WTC11 (cell line): Measurements from ENCODE around the gene MASP2. TPM values are rescaled to one million over a fixed set of nuclear protein-coding genes. Genes with fewer than 3 reads are reported as not detected.

ENCODE experiments used
- ATAC-seq: fragments of 200-7000 bp; cut with Tn5 transposase; 2 replicates; pipeline ENCODE4 v1.10.0; 2021; ENCODE audit warnings: mild to moderate bottlenecking, moderate library complexity
- CTCF ChIA-PET: fragments of 300-600 bp; sonication (Branson Sonifier 250); formaldehyde crosslinking; loops from one replicate; lab custom pipeline; 2021; ENCODE audit warnings: antibody characterized with exemption; lab: Charles Lee
- POLR2A ChIA-PET: fragments of 350-600 bp; sonication (Branson Sonifier 250); formaldehyde crosslinking; loops from one replicate; lab custom pipeline; 2021; ENCODE audit warnings: antibody characterized with exemption; lab: Charles Lee
- DNase-seq: peaks from one replicate; pipeline ENCODE4 v3.0.0; 2021; ENCODE audit warnings: low spot score
- H3K27ac Mint-ChIP-seq: 2 replicates; pipeline ENCODE4 v1.8.0; 2021; ENCODE audit warnings: mixed read lengths
- H3K27me3 Mint-ChIP-seq: 2 replicates; pipeline ENCODE4 v1.8.0; 2021; ENCODE audit warnings: low read depth, mild to moderate bottlenecking, moderate library complexity, mixed read lengths
- H3K36me3 Mint-ChIP-seq: 2 replicates; pipeline ENCODE4 v1.8.0; 2021; ENCODE audit warnings: mixed read lengths
- H3K4me1 Mint-ChIP-seq: 2 replicates; pipeline ENCODE4 v1.8.0; 2022; ENCODE audit warnings: mixed read lengths
- H3K4me3 Mint-ChIP-seq: 2 replicates; pipeline ENCODE4 v1.8.0; 2021; ENCODE audit warnings: mild to moderate bottlenecking, moderate library complexity, mixed read lengths
- H3K9me3 Mint-ChIP-seq: 2 replicates; pipeline ENCODE4 v1.8.0; 2021; ENCODE audit warnings: mixed read lengths
- ARID4B ChIP-seq: sonication (generic); formaldehyde crosslinking; IDR thresholded peaks from 2 replicates; pipeline ENCODE4 v1.8.0; 2023; ENCODE audit warnings: missing genetic modification reagents, mild to moderate bottlenecking, borderline replicate concordance
- ATF2 ChIP-seq: sonication (generic); formaldehyde crosslinking; IDR thresholded peaks from 2 replicates; pipeline ENCODE4 v1.8.1; 2022; ENCODE audit warnings: low read depth, missing genetic modification reagents, borderline replicate concordance
- CDX4 ChIP-seq: fragments of 250-450 bp; sonication (Bioruptor Pico); IDR thresholded peaks from 2 replicates; pipeline ENCODE4 v1.9.0; 2021; ENCODE audit warnings: moderate library complexity, mild to moderate bottlenecking, inconsistent platforms, borderline replicate concordance
- CREM ChIP-seq: sonication (generic); formaldehyde crosslinking; IDR thresholded peaks from 2 replicates; pipeline ENCODE4 v1.8.1; 2022; ENCODE audit warnings: mild to moderate bottlenecking, missing genetic modification reagents, moderate library complexity
- E2F1 ChIP-seq: sonication (generic); formaldehyde crosslinking; IDR thresholded peaks from 2 replicates; pipeline ENCODE4 v1.8.0; 2022; ENCODE audit warnings: mild to moderate bottlenecking, missing genetic modification reagents
- ESRRA ChIP-seq: sonication (generic); formaldehyde crosslinking; IDR thresholded peaks from 2 replicates; pipeline ENCODE4 v1.8.1; 2022; ENCODE audit warnings: mild to moderate bottlenecking, missing genetic modification reagents, borderline replicate concordance
- FOXJ3 ChIP-seq: sonication (generic); formaldehyde crosslinking; IDR thresholded peaks from 2 replicates; pipeline ENCODE4 v1.9.0; 2021; ENCODE audit warnings: missing genetic modification reagents, mild to moderate bottlenecking, borderline replicate concordance
- GRHL2 ChIP-seq: fragments of 250-450 bp; sonication (Bioruptor Pico); IDR thresholded peaks from 2 replicates; pipeline ENCODE4 v1.8.0; 2022; ENCODE audit warnings: mild to moderate bottlenecking, moderate library complexity; ENCODE audit not compliant: insufficient replicate concordance, severe bottlenecking
- IRF2 ChIP-seq: sonication (generic); formaldehyde crosslinking; IDR thresholded peaks from 2 replicates; pipeline ENCODE4 v1.8.0; 2022; ENCODE audit warnings: low read depth, missing genetic modification reagents, borderline replicate concordance
- JUN ChIP-seq: sonication (generic); formaldehyde crosslinking; IDR thresholded peaks from 2 replicates; pipeline ENCODE4 v1.8.0; 2023; ENCODE audit warnings: mild to moderate bottlenecking, missing genetic modification reagents
- MAX ChIP-seq: sonication (generic); formaldehyde crosslinking; IDR thresholded peaks from 2 replicates; pipeline ENCODE4 v1.8.0; 2022; ENCODE audit warnings: mild to moderate bottlenecking, missing genetic modification reagents
- MLX ChIP-seq: sonication (generic); formaldehyde crosslinking; IDR thresholded peaks from 2 replicates; pipeline ENCODE4 v1.8.1; 2023; ENCODE audit warnings: mild to moderate bottlenecking, missing genetic modification reagents, moderate library complexity
- NFYB ChIP-seq: sonication (generic); formaldehyde crosslinking; conservative IDR thresholded peaks from 2 replicates; pipeline ENCODE4 v1.8.0; 2022; ENCODE audit warnings: low read depth, missing genetic modification reagents
- NR1H2 ChIP-seq: sonication (generic); formaldehyde crosslinking; IDR thresholded peaks from 2 replicates; pipeline ENCODE4 v1.9.0; 2021; ENCODE audit warnings: mild to moderate bottlenecking, moderate library complexity, missing genetic modification reagents
- PRRX2 ChIP-seq: fragments of 250-450 bp; sonication (Bioruptor Pico); IDR thresholded peaks from 2 replicates; pipeline ENCODE4 v1.8.0; 2021; ENCODE audit warnings: mild to moderate bottlenecking
- SMAD3 ChIP-seq: sonication (generic); formaldehyde crosslinking; IDR thresholded peaks from 2 replicates; pipeline ENCODE4 v1.8.0; 2022; ENCODE audit warnings: missing genetic modification reagents, mild to moderate bottlenecking, borderline replicate concordance
- SMAD4 ChIP-seq: sonication (generic); formaldehyde crosslinking; IDR thresholded peaks from 2 replicates; pipeline ENCODE4 v1.8.0; 2022; ENCODE audit warnings: mild to moderate bottlenecking, missing genetic modification reagents
- SP1 ChIP-seq: sonication (generic); formaldehyde crosslinking; conservative IDR thresholded peaks from 2 replicates; pipeline ENCODE4 v1.8.1; 2022; ENCODE audit warnings: missing genetic modification reagents
- TCF7 ChIP-seq: sonication (generic); formaldehyde crosslinking; IDR thresholded peaks from 2 replicates; pipeline ENCODE4 v1.8.0; 2022; ENCODE audit warnings: mild to moderate bottlenecking, low read depth, missing genetic modification reagents, moderate library complexity
- TEAD1 ChIP-seq: sonication (generic); formaldehyde crosslinking; IDR thresholded peaks from 2 replicates; pipeline ENCODE4 v1.8.0; 2022; ENCODE audit warnings: mild to moderate bottlenecking, missing genetic modification reagents
- USF2 ChIP-seq: sonication (generic); formaldehyde crosslinking; IDR thresholded peaks from 2 replicates; pipeline ENCODE4 v1.8.1; 2023; ENCODE audit warnings: mild to moderate bottlenecking, missing genetic modification reagents, moderate library complexity
- ZBTB21 ChIP-seq: sonication (generic); formaldehyde crosslinking; IDR thresholded peaks from 2 replicates; pipeline ENCODE4 v1.8.1; 2023; ENCODE audit warnings: mild to moderate bottlenecking, missing genetic modification reagents, borderline replicate concordance
- ZNF138 ChIP-seq: sonication (generic); formaldehyde crosslinking; conservative IDR thresholded peaks from 2 replicates; pipeline ENCODE4 v1.8.1; 2022; ENCODE audit warnings: mild to moderate bottlenecking, moderate library complexity, missing genetic modification reagents
- ZNF219 ChIP-seq: sonication (generic); formaldehyde crosslinking; IDR thresholded peaks from 2 replicates; pipeline ENCODE4 v1.8.0; 2023; ENCODE audit warnings: missing genetic modification reagents, mild to moderate bottlenecking, borderline replicate concordance
- ZNF263 ChIP-seq: sonication (generic); formaldehyde crosslinking; IDR thresholded peaks from 2 replicates; pipeline ENCODE4 v1.8.1; 2022; ENCODE audit warnings: low read depth, mild to moderate bottlenecking, moderate library complexity, missing genetic modification reagents
- ZNF416 ChIP-seq: fragments of 250-450 bp; sonication (Bioruptor Pico); IDR thresholded peaks from 2 replicates; pipeline ENCODE4 v1.9.0; 2021; ENCODE audit warnings: mild to moderate bottlenecking, inconsistent platforms
- ZNF671 ChIP-seq: fragments of 250-450 bp; sonication (Bioruptor Pico); IDR thresholded peaks from 2 replicates; pipeline ENCODE4 v1.8.0; 2021; ENCODE audit warnings: mild to moderate bottlenecking
- total RNA-seq: library from RNA; stranded (reverse); gene quantifications from 3 replicates; pipeline ENCODE4 v1.2.3, GENCODE V29; 2021

Gene MASP2
- total RNA-seq, 1 experiment from 2014 or later, result 0.57 TPM

GRCh38 chr1:11026052-11026451 lies 21.0 kb downstream of the MASP2 start (continued):
- no peak for TF ChIP-seq FOXJ3 (CRISPR knock-in tag)
- TF ChIP-seq ZBTB21 (CRISPR knock-in tag), result no peak
- no peak for TF ChIP-seq SMAD3
- TF ChIP-seq PRRX2 (CRISPR knock-in tag), result no peak
- TF ChIP-seq ZNF219 (CRISPR knock-in tag), result no peak
- TF ChIP-seq SP1, result no peak
- TF ChIP-seq E2F1 (CRISPR knock-in tag), result no peak
- TF ChIP-seq MLX (CRISPR knock-in tag), result no peak
- TF ChIP-seq TCF7 (CRISPR knock-in tag), result no peak

GRCh38 chr1:11025618-11026017 lies 21.4 kb downstream of the MASP2 start:
- TF ChIP-seq NFYB (CRISPR knock-in tag) (no peak), ZNF416 (no peak), ARID4B (CRISPR knock-in tag) (no peak), CDX4 (CRISPR knock-in tag) (no peak), GRHL2 (CRISPR knock-in tag) (no peak), NR1H2 (CRISPR knock-in tag) (no peak), CREM (CRISPR knock-in tag) (no peak), ZNF263 (CRISPR knock-in tag) (no peak), TEAD1 (CRISPR knock-in tag) (no peak)
- DNase-seq, result no peak
- CTCF ChIA-PET, result no interaction called here
- Mint-ChIP-seq H3K4me1 (peaks cover 11% of the 10 kb centered on the region; the same call in 1 of the 2 replicates), H3K9me3 (no peaks in the 10 kb centered on the region), H3K4me3 (no peak overlapping the region), H3K36me3 (peaks cover 62% of the 10 kb centered on the region), H3K27me3 (no peaks in the 10 kb centered on the region), H3K27ac (peak overlapping the region; percentile 72)
- POLR2A ChIA-PET, result no interaction called here
- no peak for ATAC-seq

- Mint-ChIP-seq H3K27ac (peak overlapping the region; percentile 70; the same call in 1 of the 2 replicates), H3K4me1 (peaks cover 7% of the 10 kb centered on the region; the same call in 1 of the 2 replicates), H3K36me3 (peaks cover 70% of the 10 kb centered on the region), H3K4me3 (no peak overlapping the region), H3K27me3 (no peaks in the 10 kb centered on the region), H3K9me3 (no peaks in the 10 kb centered on the region)
- ChIA-PET POLR2A (no interaction called here), CTCF (interaction anchor here (0.6 kb wide), 1 partner anchor 822 kb away, joined by 3 read pairs; no protein-coding TSS in a partner anchor)
- ATAC-seq, result no peak
- no peak for DNase-seq
- TF ChIP-seq JUN (CRISPR knock-in tag) (no peak), FOXJ3 (CRISPR knock-in tag) (no peak), ZNF138 (CRISPR knock-in tag) (no peak), ATF2 (no peak), MAX (CRISPR knock-in tag) (no peak), IRF2 (CRISPR knock-in tag) (no peak), USF2 (CRISPR knock-in tag) (no peak), SMAD4 (CRISPR knock-in tag) (no peak), ESRRA (no peak), ZNF671 (CRISPR knock-in tag) (no peak), SMAD3 (no peak)
These were observed 22.2 kb downstream of the MASP2 start for GRCh38 chr1:11024874-11025203.
